AML-193 (cell line): Measurements from ENCODE around the gene PELI1.
"Not testable (repeated sequence)": the region's sequence is repeated elsewhere in the genome, so short reads cannot be mapped to it uniquely, and the experiment has no call there.

ENCODE experiments used
- DNase-seq, 2 experiments: peaks; one replicate each; lab custom pipeline; 2025; lab: John Stamatoyannopoulos, UW

PELI1 gene

DNA sequence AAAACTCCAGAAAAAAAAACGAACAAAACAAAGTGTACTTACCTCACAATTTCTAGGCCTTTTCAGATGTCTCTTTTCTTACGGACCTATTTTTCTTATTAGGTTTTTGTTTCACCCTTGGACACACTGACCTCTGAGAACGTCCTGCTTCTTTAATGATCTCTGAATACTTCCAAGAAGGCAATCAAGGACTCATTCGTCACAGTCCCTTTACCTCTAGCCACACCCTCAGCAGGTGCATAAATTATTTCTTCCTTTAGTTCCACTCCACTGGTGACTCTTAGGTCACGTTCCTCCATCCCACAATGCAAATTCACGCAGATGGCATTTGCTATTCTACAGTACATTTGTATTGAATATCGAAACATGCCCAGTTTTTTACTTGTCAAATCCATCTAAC lies 21.9 kb downstream of the PELI1 start:
- no peak for DNase-seq

DNA sequence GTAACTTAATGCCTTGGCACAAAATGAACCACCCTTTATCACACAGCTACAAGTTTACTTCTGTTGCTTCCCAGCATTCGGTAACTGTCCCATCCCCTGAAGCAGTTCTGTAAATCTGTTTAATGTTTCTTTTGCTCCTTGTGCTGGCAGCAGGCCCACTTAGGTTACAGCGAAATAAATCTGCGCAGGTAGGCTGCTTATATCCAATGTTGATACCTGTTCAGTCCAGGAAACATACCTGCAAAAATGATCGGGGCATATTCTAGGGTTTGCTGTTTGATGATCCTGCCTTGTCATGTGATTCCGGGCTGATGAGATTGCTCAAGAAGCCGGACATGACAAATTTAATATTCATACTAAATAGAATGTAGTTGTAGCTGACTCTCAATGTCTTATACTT lies 23.3 kb downstream of the PELI1 start:
- no peak for DNase-seq

DNA sequence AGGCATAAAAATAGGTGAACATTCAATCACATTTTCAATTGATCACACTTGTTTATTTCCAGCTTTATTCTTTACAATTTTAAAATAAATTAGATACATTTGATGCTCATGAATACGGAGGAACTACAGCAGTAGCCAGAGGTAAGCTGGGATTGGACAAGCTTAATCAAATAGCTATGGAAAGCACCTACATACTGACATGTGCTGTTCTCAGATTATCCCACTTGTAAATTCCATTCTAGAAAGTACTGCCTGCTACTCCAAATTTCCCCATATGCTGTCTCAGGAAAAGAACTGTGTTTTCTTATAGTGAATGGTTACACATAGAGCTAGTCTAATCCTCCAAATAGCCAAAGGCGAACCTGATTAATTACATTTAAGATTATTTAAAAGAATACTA lies 24.2 kb downstream of the PELI1 start:
- DNase-seq = no peak

DNA sequence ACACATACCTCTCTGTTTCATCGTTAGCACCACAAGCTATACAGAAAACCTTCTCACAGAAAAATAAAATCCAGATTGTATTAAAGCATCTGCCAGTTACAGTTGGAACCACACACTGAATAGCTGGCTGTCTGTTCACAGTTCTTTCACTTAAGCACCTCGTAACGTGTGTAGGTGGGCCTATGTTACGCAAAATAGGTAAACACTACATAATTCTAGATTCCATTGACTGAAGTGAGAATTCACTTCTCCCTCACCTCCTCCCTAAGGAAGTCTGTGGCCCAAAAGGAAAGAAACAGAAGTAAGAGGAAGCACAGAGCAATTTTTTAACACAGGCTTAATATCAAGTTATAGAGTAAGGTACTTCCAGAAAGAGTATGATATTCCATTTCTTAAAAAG lies 24.9 kb downstream of the PELI1 start:
- no peak for DNase-seq

DNA sequence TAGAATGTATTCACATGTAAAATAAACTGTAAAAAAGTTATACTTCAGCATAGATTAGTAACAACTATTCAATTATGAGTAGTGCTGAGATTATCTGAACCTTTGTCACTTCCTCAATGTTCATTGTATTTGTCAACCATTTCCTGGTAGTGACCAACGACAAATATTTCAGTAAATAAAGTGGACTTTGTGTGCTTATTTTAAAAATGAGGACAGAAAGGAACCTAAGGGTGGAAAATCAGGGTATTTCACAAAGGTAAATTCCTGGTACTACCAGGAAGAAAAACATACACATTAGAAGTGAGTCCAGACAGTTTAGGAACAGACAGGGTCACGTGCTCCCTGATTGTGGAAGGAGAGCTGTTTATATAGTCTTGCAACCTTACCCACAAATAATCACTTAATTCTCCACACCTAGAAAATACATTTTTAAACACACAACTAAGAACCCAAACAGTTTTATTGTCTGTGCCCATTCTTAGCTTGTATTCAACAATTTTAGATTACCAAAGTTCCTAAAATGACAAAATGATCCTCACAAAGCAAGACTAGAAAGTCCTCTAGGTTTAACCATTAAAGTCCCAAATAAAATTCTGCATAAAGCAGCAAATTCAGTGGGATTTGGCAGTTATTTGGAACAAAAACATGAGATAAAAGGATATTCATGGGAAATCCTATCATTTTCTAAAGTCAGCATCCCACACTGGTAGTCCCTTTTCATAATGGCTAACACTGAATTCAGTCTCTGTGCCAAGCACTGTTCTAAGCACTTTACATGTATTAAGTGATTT lies 28.2 kb downstream of the PELI1 start:
- peak; percentile 1 to 13 for DNase-seq

DNA sequence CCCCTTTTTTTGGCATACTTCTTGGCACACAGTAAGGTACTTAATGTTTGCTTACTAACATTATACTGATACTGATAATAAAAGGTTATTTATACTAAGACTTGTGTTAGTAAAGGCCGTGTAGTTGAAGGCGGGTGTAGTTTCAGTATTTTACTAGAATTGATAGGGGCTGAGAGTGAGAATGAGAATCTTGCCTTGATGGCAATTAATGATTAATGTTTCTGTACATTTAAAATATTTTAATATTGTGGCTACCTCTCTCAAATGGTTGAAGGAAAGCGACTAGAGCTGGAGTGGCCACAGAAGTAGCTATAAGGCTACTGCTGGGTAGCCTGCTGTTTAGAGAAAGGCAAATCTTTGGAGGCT lies 29.3 kb downstream of the PELI1 start:
- DNase-seq = no peak

DNA sequence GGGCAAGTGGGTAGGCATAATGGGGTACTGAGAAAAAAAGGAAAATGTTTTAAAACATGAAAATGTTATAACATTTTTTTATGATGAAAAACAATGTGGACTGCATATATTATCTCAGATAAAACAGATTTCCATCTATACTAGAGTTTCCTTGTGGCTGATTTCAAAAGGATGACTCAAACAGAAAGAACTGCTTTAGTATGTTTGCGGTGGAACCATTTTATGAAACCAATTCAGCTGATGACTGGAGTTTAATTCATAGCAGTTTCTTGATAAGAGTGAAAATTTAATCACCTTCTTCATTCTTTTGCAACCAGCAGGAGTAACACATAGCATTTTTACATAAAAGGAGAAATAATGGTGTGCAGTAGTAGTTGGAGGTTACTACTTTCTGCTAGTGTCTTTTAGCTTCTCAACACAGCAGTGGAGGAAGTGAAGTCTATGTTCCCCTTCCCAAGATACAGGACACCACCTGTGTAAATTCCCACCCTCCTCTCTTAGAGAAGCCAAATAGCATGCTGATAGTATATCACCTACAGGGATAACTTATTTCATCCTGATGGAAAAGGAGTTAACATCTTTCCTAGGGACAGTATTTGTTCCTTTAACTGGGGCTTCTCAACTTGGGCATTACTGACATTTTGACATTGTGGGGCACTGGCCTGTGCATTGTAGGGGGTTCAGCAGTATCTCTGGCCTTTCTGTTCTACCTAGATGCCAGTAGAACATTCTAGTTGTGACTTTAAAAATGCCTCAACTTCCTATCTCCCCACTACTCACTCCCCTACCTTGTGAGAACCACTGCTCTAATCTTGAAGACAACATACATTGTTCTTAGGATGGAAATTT lies 29.9 kb downstream of the PELI1 start:
- peak in 1 of 2 experiments; percentile 25 for DNase-seq

DNA sequence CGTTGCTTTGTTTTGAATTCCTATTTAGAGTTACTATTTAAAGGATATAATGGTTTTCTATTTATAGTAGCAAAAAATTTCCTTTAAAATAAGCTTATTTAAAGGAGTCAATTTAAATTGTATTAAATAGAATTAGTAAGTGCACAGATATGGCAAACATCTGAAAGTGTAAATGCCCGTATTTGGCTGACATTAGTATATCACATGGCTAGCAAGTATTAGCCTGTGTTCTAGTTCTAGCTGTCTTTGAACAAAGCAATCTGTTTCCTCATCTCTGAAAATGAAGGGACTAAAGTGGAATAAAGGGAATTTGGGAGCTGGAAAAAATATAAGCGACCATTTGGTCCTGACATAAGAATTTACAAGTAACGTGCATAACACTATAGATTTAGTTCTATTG lies 32.2 kb downstream of the PELI1 start:
- DNase-seq = no peak

DNA sequence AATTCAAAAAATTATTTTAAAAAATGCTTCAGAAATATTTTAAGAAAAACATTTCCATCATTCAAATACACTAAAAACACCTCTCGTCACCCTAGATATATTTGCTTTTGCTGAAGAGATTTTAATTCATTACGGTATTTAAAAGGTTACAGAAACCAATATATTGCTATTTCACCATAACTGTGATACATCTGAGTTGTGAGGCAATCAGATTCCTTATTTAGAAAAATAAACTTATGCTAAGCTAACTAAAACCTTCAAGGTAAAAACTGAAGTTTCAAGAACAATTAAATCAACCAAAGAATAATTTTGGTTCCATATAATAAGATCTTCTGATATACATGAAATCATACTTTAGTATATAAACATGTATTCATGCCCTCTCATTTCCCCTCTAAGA lies 32.8 kb downstream of the PELI1 start:
- no peak for DNase-seq

DNA sequence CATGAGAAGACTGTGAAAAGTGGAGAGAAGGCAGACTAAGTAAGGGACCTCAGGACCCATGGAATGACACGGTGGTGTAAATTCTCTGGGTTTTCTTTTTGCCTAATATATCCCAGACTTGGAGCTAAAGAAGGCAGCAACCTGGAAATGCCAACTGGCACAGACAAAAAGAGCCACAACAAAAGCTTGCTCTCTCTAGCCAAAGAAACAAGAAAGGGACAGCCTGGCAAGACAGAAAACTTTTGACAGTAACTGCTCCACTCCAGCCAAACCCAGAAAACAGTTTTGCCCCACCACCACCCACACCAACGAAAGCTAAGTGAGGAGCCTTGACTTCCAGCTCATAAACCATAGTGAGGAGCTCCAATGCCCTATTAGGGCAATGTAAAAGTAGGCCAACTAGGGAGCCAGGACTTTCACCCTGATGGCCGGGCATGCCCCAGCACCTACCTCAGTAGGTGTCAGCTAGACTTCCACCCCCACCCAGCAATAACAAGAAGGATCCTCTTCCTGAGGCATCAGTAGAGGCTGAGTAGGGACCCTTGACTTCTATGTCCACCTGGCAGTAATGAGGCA lies 35.5 kb downstream of the PELI1 start:
- DNase-seq = no peak

DNA sequence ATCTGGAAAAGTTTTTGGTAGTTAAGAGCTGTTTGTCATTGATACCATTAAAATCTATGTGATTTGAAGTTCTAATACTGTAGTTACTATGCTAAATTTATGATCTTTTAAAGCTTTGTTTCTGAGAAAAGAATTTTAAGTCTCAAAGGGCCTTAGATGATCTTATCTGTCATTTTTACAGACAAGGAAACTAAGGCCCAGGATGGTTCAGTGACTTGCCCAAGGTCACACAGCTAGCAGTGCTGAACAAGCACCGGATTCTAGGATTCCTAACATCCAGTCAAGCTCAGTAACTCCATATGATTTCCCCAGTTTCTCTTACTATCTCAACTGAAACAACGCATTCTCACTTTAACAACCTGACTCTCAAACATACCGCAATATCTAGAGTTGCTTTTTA lies 37.7 kb downstream of the PELI1 start:
- no peak for DNase-seq

DNA sequence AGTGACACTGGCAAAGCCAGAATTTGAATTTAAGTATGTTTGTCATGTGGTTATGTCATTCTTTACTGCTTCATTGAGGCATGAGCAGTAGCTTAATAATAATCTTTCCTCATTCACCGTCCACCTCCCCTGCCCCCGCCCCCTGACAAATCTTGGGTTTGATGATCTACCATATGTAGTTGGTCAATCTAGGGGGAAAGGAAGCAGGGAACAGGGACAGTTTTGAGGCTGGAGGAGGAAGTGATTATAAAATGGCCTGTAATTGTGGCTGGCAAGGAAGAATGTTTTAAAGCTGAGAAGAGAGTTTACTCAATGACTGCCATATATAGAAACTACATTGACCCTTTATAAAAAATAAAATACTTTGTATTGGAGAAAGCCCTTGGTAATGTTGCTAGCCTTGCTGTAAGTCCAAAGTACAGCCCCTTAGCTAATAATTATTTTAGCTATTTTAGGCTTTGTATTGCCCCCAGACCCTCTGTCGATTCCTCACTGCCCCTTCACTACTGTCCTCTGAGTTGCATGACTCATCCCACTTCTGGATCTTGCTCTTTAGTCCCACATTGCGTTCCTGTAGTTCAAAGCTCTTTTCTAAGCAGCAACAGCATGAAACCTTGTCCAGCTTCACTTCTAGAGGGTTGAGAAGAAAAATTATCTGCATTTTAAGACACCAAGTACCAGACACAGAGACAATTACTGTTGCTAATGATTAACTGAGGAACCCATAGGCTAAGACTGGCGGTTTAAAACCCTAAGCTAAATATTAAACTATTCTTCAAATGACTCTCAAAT lies 38.4 kb downstream of the PELI1 start:
- DNase-seq = peak in 1 of 2 experiments; percentile 7

DNA sequence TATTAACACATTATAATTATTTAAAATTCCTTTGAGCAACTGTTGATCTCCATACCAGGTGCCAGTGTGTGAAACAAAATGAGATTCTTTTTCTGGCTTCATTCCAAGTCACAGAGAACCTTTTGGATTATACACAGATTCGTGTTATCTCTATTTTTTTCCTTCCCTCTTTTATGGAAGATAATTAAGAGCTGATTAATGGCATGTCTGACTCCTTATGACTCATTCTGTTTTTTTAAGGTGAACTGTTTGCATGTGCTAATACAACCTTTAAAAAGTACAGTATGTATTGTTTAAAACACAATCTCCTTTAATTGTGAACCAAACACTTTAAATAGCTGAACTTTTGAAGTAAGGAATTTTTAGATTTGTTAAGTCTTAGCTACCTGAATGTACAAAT lies 39.3 kb downstream of the PELI1 start:
- no peak for DNase-seq

DNA sequence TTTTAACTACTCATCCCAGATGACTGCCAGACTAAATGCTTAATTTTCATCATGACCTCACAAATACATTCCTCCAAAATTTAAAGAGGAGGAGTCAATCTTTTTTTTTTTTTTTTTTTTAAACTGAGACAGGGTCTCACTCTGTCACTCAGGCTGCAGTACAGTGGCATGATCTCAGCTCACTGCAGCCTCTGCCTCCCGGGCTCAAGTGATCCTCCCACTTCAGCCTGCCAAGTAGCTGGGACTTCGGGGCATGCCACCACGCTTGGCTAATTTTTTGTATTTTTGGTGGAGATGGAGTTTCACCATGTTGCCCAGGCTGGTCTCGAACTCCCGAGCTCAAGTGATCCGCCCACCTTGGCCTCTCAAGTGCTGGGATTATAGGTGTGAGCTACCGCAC lies 41.5 kb downstream of the PELI1 start:
- not testable (repeated sequence) for DNase-seq

DNA sequence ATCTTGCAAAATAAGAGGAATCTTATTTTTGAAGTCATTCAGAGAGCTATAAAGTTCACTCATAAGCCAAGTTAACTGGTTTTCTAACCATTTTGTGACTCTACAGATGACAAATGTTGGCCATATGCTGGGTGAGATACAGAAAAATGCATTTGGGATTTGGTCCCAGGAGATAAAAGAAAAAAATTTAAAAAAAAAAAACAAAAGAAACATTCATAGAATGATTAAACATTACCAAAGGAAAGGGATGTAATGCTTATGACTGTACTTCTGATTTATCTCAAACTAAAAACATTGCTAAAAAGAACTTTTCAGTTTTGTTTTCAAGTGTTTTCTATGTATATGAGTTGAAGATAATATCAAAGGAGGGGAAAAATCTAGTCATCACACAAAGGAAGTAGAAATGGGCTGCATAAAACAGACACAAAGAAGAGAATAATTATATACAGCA lies 43.1 kb downstream of the PELI1 start:
- no peak for DNase-seq

DNA sequence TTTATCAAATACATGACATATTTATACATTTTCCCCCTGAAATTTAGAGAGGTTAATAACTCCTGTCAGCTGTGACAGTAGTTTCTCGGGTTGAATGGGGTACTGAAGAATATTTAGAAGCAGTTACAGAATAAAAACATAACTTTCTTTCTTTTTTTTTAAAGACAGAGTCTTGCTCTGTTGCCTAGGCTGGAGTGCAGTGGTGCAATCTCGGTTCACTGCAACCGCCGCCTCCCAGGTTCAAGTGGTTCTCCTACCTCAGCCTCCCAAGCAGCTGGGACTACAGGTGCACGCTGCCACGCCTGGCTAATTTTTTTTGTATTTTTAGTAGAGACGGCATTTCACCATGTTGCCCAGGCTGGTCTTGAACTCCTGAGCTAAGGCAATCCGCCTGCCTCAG lies 43.6 kb downstream of the PELI1 start:
- DNase-seq = not testable (repeated sequence)

DNA sequence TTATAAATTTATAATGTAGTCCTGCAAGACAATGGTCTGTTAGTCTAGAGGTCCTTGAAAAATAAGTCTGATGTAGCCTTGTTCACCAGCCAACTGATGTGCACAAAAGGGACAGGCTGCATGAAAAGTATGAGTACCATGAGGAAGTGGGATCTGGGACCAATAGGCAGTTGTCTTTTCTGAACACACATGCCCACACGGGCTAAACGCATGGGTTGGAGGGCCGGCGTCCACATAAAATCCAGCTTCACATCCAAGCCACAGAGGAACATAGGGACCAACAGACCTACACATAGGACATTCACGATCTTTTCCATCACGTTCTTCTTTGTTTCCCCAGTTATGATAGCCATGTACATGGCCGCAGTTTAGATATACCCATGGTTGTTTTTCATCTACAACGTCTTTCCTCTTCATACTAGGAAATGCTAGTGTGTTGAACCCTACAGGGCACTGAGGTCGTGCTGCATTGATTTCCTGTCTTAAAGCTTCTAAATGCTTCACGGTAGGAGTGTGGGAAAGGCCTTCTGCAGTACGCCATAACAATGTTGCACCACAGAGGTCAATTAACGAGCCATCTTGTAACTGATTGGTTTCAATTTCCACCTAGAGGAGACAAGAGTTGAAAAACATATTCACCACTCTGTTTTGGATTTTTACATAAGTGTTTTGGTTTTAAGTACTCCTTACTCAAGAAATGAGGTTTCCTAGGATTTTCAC lies 49.4 kb downstream of the PELI1 start:
- DNase-seq = no peak

DNA sequence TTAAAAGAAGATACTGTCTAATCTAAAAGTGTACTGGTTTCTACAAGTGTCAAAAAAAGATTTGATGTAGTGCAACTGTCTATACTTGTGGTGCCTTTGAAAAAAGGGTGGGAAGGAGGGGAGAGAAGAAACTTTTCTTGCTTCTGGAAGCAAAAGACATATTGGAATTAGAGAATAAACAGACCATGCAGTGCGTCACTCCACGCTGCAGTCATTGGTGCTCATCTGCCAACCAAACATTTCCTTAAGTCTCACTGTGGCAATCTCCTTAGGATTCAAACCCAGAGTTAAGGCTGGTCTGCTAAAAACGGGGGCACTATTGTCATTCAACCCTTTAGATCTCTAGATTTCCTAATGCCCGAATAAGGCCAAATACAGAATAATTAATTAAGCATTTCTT lies 50.9 kb downstream of the PELI1 start:
- no peak for DNase-seq

DNA sequence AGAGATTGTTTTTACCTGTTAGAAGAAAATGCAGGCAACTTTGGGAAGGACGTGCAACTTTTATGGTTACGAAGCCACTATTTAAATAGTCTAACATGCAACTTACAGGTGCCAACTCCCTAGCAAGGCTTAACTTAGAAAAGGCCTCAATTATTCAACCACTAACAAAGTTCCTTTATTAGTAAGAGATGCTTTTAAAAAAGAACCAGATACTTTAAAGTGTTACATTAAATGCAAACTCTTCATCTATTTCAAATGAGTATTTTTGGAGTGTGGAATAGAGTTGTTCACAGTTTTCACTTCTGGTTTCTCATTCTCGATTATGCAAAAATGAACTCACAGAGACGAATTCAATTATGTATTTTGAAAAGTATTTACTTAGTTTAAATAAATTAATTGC lies 51.7 kb downstream of the PELI1 start:
- DNase-seq = no peak

DNA sequence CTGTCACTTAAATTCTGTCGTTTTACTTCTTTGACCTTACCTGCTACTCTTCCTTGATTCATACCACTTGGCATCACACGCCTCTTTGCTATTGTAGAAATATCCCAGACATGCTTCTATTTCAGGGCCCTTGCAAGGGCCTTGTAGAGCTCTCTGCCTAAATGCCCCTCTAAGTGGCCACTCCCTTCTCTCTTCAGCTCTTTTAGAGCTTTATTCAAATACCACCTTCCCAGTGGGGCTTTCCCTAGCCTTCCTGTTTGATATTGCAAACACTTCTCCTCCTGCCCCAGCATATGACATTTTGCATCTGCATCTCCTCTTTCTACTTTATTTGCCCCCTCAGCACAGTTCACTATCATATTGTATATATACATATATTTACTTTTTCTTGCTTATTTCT lies 54.0 kb downstream of the PELI1 start:
- no peak for DNase-seq

DNA sequence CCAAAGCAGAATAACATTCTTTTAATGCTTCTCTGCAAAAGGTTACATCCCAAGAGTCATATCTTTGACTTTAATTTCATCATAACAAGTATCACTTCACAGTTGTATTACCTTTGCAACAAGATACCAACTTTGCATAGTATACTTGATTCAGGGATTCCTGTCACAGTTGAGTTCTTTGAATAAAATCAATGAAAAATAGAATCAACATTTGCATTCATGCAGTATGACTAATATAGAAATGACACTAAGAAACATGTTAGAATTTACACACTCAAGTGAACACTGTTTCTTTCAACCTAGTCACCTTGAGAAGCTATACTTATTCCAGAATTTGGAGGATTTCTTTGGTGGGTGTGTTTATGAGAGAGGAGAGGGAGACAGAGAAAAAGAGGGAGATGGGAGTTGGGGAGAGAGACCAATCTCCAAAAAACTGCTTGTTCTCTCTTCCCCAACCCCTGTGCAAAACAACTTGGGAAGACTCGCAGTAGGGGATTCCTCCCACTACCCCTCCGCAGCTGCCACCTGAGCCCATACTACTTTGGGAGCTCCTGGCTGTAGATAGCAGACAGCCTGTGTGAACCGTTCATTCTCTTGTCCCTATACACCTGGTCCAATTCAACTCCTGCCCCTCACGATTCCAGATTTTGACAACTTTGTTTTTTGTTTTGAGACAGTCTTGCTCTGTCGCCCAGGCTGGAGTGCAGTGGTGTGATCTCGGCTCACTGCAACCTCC lies 57.7 kb downstream of the PELI1 start:
- no peak for DNase-seq
